Gastroesophageal sphincter (tissue), 4 donors: ENCODE measurements around the gene SH3RF1. TPM values are rescaled to one million over a fixed set of nuclear protein-coding genes. Genes with fewer than 3 reads are reported as not detected.

Experiments
- ATAC-seq: fragments of 150-250 bp; one replicate; pipeline ENCODE4 v1.9.1; 2016; ENCODE audit warnings: mild to moderate bottlenecking, moderate library complexity
- H3K27ac ChIP-seq, 4 donors: fragments of 200-600 bp; sonication (generic) in 3 of 4; 1 replicate in 3 of 4; 2 replicates in 1 of 4; pipeline ENCODE4 v1.5.1; 2016 to 2019
- H3K27me3 ChIP-seq: fragments of 200-600 bp; sonication (generic); one replicate; pipeline ENCODE4 v1.5.1; 2019
- H3K36me3 ChIP-seq, 2 donors: fragments of 200-600 bp; sonication (generic); one replicate each; pipeline ENCODE4 v1.5.1; 2019; ENCODE audit warnings: control low read depth in 1 of 2
- H3K4me1 ChIP-seq, 3 donors: fragments of 200-600 bp; sonication (generic); 1 replicate in 2 of 3; 2 replicates in 1 of 3; pipeline ENCODE4 v1.5.1; 2016 to 2019; ENCODE audit warnings: control low read depth in 2 of 3
- H3K4me3 ChIP-seq, 2 donors: fragments of 200-600 bp; sonication (generic); one replicate each; pipeline ENCODE4 v1.5.1; 2019; ENCODE audit warnings: mild to moderate bottlenecking in 1 of 2, moderate library complexity in 1 of 2
- H3K9me3 ChIP-seq, 3 donors: fragments of 200-600 bp; sonication (generic); one replicate each; pipeline ENCODE4 v1.5.1; 2017 to 2019; ENCODE audit warnings: control low read depth in 2 of 3
- EP300 ChIP-seq: sonication (generic); formaldehyde crosslinking; IDR thresholded peaks from one replicate; pipeline ENCODE4 v1.6.1; 2017; ENCODE audit warnings: antibody characterized with exemption, mild to moderate bottlenecking
- POLR2A ChIP-seq, 2 donors: fragments of 450-650 bp; IDR thresholded peaks; one replicate each; pipeline ENCODE4 v1.6.1; 2017; ENCODE audit warnings: antibody characterized with exemption in 2 of 2, mild to moderate bottlenecking in 2 of 2, moderate library complexity in 1 of 2
- POLR2AphosphoS5 ChIP-seq: sonication (generic); formaldehyde crosslinking; IDR thresholded peaks from one replicate; pipeline ENCODE4 v1.6.1; 2017; ENCODE audit warnings: antibody characterized with exemption
- whole genome bisulfite sequencing, 2 donors: methylation state at CpG; one replicate each; pipeline ENCODE4 v1.1.5; 2018; ENCODE audit warnings: low coverage in 1 of 2; 5-methylcytosine and 5-hydroxymethylcytosine counted together
- total RNA-seq, 4 donors: library from RNA; depleted of rRNA; stranded (reverse); fragments of >200 nt; gene quantifications; one replicate each; pipeline ENCODE4 v1.1.0, GENCODE V29; 2016
- TF ChIP-seq, protein P1 (sequence below), 4 experiments: fragments of 200-600 bp in 2 of 4; fragments of 450-650 bp in 2 of 4; sonication (generic) in 1 of 4; IDR thresholded peaks; one replicate each; pipeline ENCODE4 v1.5.1; 2017 to 2019; ENCODE audit warnings: antibody characterized with exemption in 4 of 4, mild to moderate bottlenecking in 2 of 4, moderate library complexity in 2 of 4

Gene SH3RF1
- total RNA-seq, 4 donors from 2014 or later: 9.2 to 17.6 (median 13.3) TPM

DNA sequence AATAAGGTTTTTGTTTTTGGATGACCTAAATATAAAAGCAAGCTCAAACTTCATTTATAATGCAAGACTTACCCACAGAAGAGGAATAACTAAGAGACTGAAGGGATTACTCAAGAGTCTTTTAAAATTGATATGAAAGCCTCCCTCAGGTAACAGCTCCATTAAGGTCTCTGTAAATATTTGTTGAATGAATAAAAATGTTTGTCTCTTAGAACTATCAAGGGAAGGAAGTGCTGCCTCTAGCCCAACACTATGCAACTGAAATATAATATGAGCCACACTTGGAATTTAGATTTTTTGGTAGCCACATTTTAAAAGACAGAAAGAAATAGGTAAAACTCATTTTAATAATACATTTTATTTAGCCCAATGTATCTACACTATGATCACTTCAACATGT lies 127.8 kb downstream of the SH3RF1 start:
- H3K27ac ChIP-seq: no peak overlapping the region
- H3K9me3 ChIP-seq: no peaks in the 10 kb centered on the region
- H3K4me3 ChIP-seq: no peak overlapping the region
- peaks cover 0 to 8% of the 10 kb centered on the region in 2 donors for H3K36me3 ChIP-seq
- TF ChIP-seq EP300 (no peak), POLR2A (IDR thresholded peaks at IDR 0.05) (no peak), POLR2AphosphoS5 (no peak)
- TF ChIP-seq, protein P1, sequence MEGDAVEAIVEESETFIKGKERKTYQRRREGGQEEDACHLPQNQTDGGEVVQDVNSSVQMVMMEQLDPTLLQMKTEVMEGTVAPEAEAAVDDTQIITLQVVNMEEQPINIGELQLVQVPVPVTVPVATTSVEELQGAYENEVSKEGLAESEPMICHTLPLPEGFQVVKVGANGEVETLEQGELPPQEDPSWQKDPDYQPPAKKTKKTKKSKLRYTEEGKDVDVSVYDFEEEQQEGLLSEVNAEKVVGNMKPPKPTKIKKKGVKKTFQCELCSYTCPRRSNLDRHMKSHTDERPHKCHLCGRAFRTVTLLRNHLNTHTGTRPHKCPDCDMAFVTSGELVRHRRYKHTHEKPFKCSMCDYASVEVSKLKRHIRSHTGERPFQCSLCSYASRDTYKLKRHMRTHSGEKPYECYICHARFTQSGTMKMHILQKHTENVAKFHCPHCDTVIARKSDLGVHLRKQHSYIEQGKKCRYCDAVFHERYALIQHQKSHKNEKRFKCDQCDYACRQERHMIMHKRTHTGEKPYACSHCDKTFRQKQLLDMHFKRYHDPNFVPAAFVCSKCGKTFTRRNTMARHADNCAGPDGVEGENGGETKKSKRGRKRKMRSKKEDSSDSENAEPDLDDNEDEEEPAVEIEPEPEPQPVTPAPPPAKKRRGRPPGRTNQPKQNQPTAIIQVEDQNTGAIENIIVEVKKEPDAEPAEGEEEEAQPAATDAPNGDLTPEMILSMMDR (IDR thresholded peaks at IDR 0.05): no peak
- H3K4me1 ChIP-seq: no peaks in the 10 kb centered on the region
- no peaks in the 10 kb centered on the region for H3K27me3 ChIP-seq
- no peak for ATAC-seq

DNA sequence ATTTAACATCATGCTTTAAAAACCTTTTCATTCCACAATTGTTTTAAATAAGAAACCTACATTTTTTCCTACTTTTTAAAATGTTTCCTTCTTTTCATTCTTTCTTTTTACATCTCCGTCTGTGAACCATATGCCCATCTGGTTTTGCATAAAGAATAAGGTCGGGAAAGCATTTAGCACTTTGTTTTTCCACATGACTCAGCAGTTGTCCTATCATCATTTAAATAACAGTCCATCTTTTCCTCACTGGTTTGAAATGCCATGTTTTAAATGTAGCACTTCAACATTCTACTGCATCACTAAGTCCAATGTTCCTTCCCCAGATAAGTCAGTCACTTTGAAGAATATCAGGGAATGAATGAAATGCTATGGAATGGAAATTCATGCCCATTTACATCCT lies 128.4 kb downstream of the SH3RF1 start:
- Histone ChIP-seq H3K4me3 (no peak overlapping the region), H3K36me3 (peaks cover 0 to 8% of the 10 kb centered on the region in 2 donors), H3K4me1 (no peaks in the 10 kb centered on the region), H3K27me3 (no peaks in the 10 kb centered on the region), H3K27ac (no peak overlapping the region), H3K9me3 (no peaks in the 10 kb centered on the region)
- TF ChIP-seq POLR2A (IDR thresholded peaks at IDR 0.05): no peak
- TF ChIP-seq, protein P1 (IDR thresholded peaks at IDR 0.05): no peak
- no peak for TF ChIP-seq POLR2AphosphoS5
- TF ChIP-seq EP300: no peak
- 68 to 79% methylated on average over 2 of the region's 2 CpGs for WGBS, 2 donors
- ATAC-seq: no peak

DNA sequence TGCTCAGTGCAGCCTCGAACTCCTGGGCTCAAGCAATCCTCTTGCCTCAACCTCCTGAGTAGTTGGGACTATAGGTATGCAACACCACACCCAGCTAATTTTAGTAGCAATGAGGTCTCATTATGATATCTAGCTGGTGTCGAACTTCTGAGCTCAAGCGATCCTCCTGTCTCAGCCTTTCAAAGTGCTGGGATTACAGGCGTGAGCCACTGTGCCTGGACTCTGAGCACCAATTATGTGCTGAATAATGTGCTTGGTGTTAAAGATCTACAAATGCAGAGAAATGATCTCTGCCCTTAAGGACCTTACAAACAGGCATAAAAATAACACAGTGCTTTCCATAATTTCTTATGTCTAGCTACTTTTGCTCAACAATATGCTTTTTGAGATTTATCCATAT lies 131.7 kb downstream of the SH3RF1 start:
- Histone ChIP-seq H3K9me3 (no peaks in the 10 kb centered on the region), H3K27me3 (no peaks in the 10 kb centered on the region), H3K27ac (no peak overlapping the region), H3K4me1 (peaks cover 0 to under 1% (median 0%) of the 10 kb centered on the region in 3 donors), H3K36me3 (peaks cover 0 to 25% of the 10 kb centered on the region in 2 donors), H3K4me3 (no peak overlapping the region)
- TF ChIP-seq, protein P1 (IDR thresholded peaks at IDR 0.05): no peak
- no peak for TF ChIP-seq EP300
- TF ChIP-seq POLR2A (IDR thresholded peaks at IDR 0.05): no peak
- TF ChIP-seq POLR2AphosphoS5: no peak
- no peak for ATAC-seq
- 100% methylated on average over 1 to 4 of the region's 4 CpGs for WGBS, 2 donors

DNA sequence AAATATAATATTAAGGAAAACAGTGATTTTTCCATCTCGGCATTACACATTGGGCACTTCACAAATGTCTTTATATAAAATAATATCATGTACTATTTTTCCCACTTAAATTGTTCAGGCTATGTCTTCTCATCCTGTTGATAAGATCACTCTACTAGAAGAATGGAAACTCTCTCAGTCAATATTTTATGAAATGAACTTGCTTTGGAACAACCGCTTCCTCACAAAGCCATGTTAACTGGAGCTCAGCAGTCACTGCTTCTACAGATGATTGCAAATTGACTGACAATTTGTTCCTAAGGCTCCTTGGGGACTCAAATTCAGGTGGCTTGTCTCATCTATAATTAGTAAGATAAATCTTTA lies 133.2 kb downstream of the SH3RF1 start:
- Histone ChIP-seq H3K27ac (no peak overlapping the region), H3K4me1 (peaks cover 0 to 7% (median 0%) of the 10 kb centered on the region in 3 donors), H3K36me3 (peaks cover 0 to 27% of the 10 kb centered on the region in 2 donors), H3K9me3 (no peaks in the 10 kb centered on the region), H3K4me3 (no peak overlapping the region), H3K27me3 (no peaks in the 10 kb centered on the region)
- TF ChIP-seq EP300: no peak
- no peak for ATAC-seq
- 90% methylated on average over 2 of the region's 2 CpGs for WGBS, 2 donors

DNA sequence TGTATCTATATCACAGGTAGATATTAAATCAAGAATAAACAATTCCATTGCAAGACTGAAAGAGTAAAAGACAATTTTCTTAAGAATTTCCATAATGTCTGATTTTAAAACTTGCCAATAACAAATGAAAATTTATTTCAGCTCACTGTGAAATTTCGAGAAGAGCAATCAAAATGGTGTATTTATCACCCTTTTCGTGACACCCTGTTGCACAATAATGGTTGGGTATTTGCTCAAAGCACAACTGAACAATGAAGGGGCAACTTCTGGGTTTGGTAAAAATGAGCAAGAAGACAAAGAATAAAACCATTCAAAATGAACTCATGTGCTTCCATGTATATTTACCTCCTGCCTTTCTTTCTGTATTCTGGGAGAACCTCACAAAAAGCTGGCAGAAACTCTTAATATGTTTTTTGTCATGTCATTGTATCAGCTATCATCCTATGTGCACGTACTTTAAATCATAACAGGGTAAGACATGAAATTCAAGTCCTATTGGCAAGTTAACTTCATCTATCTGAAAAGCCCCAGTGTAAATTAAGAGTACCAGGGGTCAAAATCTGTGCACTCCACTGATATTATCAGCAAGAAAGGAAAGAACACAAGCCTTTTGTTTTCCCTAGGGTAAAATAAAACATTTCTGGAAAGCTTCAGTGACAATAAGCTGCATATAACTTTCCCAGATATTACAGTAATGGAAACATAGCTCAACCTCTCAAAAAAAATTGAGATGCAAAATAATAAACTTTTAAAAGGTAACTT lies 133.8 kb downstream of the SH3RF1 start:
- ATAC-seq: no peak
- no peaks in the 10 kb centered on the region for H3K9me3 ChIP-seq
- H3K36me3 ChIP-seq: peaks cover 0 to 31% of the 10 kb centered on the region in 2 donors
- WGBS, 2 donors: 68 to 77% methylated on average over 3 of the region's 3 CpGs
- H3K27me3 ChIP-seq: no peaks in the 10 kb centered on the region
- no peak overlapping the region for H3K4me3 ChIP-seq
- TF ChIP-seq POLR2A (IDR thresholded peaks at IDR 0.05) (no peak), EP300 (no peak), POLR2AphosphoS5 (no peak)
- TF ChIP-seq, protein P1 (IDR thresholded peaks at IDR 0.05): no peak
- no peak overlapping the region for H3K27ac ChIP-seq
- peaks cover 0 to 7% (median 0%) of the 10 kb centered on the region in 3 donors for H3K4me1 ChIP-seq
